ENCODE results near the gene CEP72.

- TF ChIP-seq EZH2 (IDR thresholded peaks at IDR 0.05): no peak
- TF ChIP-seq CTCF (IDR thresholded peaks at IDR 0.05): no peak
Observed at GRCh38 chr5:652773-653350, 40.7 kb downstream of the CEP72 start.
